Epithelial cell of esophagus (primary cell): Measurements from ENCODE around the gene NME3.

ENCODE experiments used
- DNase-seq: peaks from one replicate; pipeline ENCODE4 v3.0.0; 2010; ENCODE audit warnings: low read depth
- H3K4me3 ChIP-seq: 2 replicates; pipeline ENCODE4 v1.5.1; 2011; ENCODE audit warnings: mild to moderate bottlenecking, low read length, control low read depth
- TF ChIP-seq, protein P1 (sequence below): IDR thresholded peaks from 2 replicates; pipeline ENCODE4 v1.5.1; 2011; ENCODE audit warnings: low read depth, mild to moderate bottlenecking, low read length, control low read depth, inconsistent platforms; ENCODE audit not compliant: insufficient read depth; ENCODE audit errors: missing control alignments

The NME3 gene

GRCh38 chr16:1775846-1776671, 4.7 kb upstream of the NME3 start:
- DNase-seq: no peak
- no peak overlapping the region for H3K4me3 ChIP-seq
- TF ChIP-seq, protein P1, sequence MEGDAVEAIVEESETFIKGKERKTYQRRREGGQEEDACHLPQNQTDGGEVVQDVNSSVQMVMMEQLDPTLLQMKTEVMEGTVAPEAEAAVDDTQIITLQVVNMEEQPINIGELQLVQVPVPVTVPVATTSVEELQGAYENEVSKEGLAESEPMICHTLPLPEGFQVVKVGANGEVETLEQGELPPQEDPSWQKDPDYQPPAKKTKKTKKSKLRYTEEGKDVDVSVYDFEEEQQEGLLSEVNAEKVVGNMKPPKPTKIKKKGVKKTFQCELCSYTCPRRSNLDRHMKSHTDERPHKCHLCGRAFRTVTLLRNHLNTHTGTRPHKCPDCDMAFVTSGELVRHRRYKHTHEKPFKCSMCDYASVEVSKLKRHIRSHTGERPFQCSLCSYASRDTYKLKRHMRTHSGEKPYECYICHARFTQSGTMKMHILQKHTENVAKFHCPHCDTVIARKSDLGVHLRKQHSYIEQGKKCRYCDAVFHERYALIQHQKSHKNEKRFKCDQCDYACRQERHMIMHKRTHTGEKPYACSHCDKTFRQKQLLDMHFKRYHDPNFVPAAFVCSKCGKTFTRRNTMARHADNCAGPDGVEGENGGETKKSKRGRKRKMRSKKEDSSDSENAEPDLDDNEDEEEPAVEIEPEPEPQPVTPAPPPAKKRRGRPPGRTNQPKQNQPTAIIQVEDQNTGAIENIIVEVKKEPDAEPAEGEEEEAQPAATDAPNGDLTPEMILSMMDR: no peak

DNA sequence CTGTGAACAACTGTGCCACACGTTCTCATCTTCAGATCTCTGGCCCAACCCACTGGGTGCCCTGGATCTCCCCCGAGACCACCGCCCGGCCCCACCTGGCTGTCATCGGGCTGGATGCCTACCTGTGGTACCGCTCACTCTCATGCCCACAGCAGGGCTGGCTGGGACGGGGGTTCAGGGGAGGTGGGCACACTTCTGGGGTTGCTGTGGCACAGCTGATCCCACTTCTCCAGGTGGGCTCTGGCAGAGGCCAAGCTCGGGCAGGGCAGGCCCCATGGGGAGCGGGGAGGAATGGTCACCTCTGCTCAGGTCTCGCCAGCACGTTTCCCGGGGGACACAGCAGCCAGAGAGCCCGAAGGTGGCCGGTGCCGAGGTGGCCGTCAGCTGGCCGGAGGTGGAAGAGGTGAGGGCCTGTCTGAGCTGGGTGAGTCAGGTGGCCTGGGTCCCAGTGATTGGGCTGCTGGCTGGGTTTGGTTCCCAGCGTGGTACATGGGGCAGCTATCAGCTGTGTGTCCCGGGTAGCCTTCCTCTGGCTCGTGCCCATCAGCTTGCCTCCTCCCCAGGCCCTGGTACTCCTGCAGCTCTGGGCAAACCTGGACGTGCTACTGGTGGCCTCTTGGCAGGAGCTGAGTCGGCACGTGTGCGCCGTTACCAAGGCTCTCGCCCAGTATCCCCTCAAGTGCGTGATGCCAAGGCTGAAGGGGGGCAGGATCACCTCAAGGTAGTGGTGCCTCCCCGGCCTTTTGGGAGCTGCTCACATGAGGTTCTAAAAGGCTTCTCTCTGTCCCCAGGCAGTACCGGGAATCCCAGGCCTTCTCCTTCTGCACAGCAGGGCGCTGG, 3.9 kb upstream of the NME3 start:
- TF ChIP-seq, protein P1: no peak
- no peak for DNase-seq
- no peak overlapping the region for H3K4me3 ChIP-seq

DNA sequence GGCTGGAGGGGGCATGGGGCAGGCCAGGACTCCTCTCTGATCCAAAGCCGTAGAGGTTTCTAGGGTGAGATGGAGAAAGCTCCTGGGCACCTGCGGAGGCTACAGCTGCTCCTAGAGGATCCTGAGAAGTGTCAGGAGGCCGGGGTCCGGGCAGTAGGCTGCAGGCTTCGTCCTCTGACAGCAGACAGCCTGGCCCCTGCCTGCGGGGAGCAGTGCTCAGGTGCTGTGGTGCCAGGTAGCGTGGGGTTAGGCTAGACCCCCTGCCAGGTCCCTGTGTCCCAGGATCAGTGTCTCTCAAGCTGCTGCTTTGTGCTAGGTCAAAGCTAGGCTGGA, 3.1 kb upstream of the NME3 start:
- TF ChIP-seq, protein P1: no peak
- H3K4me3 ChIP-seq: peak overlapping the region; percentile 71
- DNase-seq: no peak

- DNase-seq: peak; percentile 30
- TF ChIP-seq, protein P1: no peak
- peak overlapping the region; percentile 71 for H3K4me3 ChIP-seq
Measured at GRCh38 chr16:1773703-1774447, 2.5 kb upstream of the NME3 start.

DNA sequence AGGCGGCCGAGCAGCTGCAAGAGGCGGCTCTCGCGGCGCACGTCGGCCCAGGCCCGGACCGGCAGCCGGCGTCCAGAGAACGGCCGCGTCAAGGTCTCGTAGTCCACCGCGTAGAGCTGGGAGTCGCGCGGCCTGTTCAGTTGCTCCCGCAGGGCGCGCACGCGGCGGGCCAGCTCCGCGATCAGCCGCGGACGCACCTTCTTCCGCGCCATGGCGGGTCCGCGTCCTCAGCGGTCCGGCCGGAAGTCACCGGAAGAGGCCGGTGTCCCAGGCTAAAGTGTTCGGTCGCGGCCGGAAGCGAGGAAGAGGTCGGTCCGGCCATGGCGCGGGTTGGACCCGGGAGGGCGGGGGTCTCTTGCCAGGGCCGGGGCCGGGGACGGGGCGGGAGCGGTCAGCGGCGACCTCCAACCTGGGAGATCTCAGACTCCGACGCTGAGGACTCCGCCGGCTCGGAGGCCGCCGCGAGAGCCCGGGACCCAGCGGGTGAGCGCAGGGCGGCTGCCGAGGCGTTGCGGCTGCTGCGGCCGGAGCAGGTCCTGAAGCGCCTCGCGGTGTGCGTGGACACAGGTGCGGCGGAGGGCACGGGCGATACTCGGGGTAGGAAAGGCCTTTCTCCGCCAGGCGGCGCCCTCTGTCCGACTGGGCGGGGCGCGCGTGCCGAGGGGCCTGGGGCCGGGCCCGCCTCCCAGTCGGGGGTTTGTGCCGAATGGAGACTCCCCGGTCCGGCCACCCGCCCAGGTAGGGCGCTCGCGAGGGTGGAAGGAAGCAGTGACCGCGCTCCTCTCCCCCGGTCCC, 1.8 kb upstream of the NME3 start, which contains the start of gene MRPS34:
Gene MRPS34 (minus strand): TSS at position 227 of the 795 bp plus-strand sequence. CDS start 15 bp downstream, at position 212.
- DNase-seq: peak; percentile 89
- TF ChIP-seq, protein P1: peak; percentile 49
- peak within 1 kb of the TSS; percentile 71 for H3K4me3 ChIP-seq

DNA sequence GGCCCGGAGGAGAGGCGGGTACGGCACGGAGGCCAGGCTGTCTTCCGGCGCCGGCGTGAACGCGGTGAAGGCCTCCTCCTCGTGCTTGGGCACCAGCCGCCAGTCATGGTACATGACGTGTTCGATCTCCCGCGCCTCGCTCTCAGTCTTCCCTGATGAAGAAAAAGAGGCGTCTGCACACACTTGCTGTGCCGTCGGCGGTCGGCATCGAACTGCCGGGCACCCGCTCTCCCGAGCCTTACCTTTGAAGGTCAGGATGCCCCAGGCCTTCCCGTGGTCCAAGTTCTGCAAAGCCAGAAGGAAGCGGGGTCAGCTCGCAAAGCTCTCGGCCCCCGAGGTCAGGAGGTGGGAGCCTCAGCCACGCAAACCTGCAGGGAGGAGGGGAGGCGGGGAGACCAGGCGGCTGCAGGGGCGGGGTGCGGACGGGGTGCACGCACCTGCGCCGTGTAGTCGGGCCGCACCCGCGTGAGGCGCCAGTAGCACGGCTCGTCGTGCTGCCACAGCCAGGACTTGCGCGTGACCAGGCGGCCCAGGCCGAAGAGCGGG, 1.1 kb upstream of the NME3 start, which contains the start of gene EME2:
Gene EME2 (plus strand): TSS at position 449 of the 546 bp plus-strand sequence. CDS start 418 bp downstream, outside the sequence.
- TF ChIP-seq, protein P1: no peak
- peak within 1 kb of the TSS; percentile 71 for H3K4me3 ChIP-seq
- DNase-seq: peak; percentile 62
